GM12878 (cell line): ENCODE results near the gene PLD4. TPM values are rescaled to one million over a fixed set of nuclear protein-coding genes. Genes with fewer than 3 reads are reported as not detected.

Experiments
- ATAC-seq: fragments of 200-7000 bp; cut with Tn5 transposase; 3 replicates; pipeline ENCODE4 v1.9.1; 2020; ENCODE audit warnings: mild to moderate bottlenecking, moderate library complexity
- BruUV-seq: library from RNA; stranded (reverse); fragments of 400-500 nt; replicated peaks from 2 replicates; lab custom pipeline; 2021; lab: Mats Ljungman, UMichigan
- CTCF ChIA-PET: fragments of 300-600 bp; sonication (Branson Sonifier 250); formaldehyde crosslinking; extraction: SDS; loops from one replicate; lab custom pipeline; 2021; ENCODE audit warnings: inconsistent platforms; lab: Yijun Ruan, JAX
- POLR2A ChIA-PET: fragments of 350-600 bp; formaldehyde crosslinking; extraction: SDS; loops from one replicate; lab custom pipeline; 2021; ENCODE audit warnings: inconsistent platforms; lab: Charles Lee
- RAD21 ChIA-PET: fragments of 300-600 bp; sonication (Branson Sonifier 250); formaldehyde crosslinking; loops from one replicate; lab custom pipeline; 2023; ENCODE audit warnings: antibody characterized with exemption; ENCODE audit not compliant: unreplicated experiment; lab: Charles Lee
- SMC1A ChIA-PET: fragments of 300-600 bp; sonication (Branson Sonifier 250); formaldehyde crosslinking; loops from one replicate; lab custom pipeline; 2023; ENCODE audit not compliant: unreplicated experiment, uncharacterized antibody; lab: Charles Lee
- DNase-seq: peaks from one replicate; pipeline ENCODE4 v3.0.0-alpha.2; 2011; ENCODE audit warnings: low read depth, low spot score
- FAIRE-seq: peaks from 3 replicates; lab custom pipeline; 2011; peaks lifted over from hg19 to GRCh38; lab: Jason Lieb, UNC
- H2AFZ ChIP-seq: 2 replicates; pipeline ENCODE4 v1.6.0; 2011; ENCODE audit warnings: low read depth, low read length, control low read depth; ENCODE audit not compliant: control insufficient read depth
- H3K27ac ChIP-seq: 2 replicates; pipeline ENCODE4 v1.5.1; 2011; ENCODE audit warnings: control low read depth; ENCODE audit not compliant: control insufficient read depth, insufficient read depth
- H3K27me3 ChIP-seq, 2 experiments: replicated peaks in 1 of 2; 2 replicates each; pipeline versions ENCODE4 v1.6.0 to v1.6.1; 2011; ENCODE audit warnings: low read length in 1 of 2; ENCODE audit not compliant: control insufficient read depth in 2 of 2, insufficient read depth in 2 of 2
- H3K36me3 ChIP-seq, 2 experiments: 2 replicates each; pipeline ENCODE4 v1.5.1; 2011; ENCODE audit warnings: low read length in 1 of 2; ENCODE audit not compliant: control insufficient read depth in 2 of 2, insufficient read depth in 2 of 2
- H3K4me1 ChIP-seq: 2 replicates; pipeline ENCODE4 v1.6.1; 2011; ENCODE audit warnings: mild to moderate bottlenecking, low read length, moderate library complexity, mixed read lengths; ENCODE audit not compliant: control insufficient read depth, insufficient read depth
- H3K4me2 ChIP-seq: 2 replicates; pipeline ENCODE4 v1.6.0; 2011; ENCODE audit warnings: control low read depth; ENCODE audit not compliant: control insufficient read depth, insufficient read depth
- H3K4me3 ChIP-seq: fragments of 200-600 bp; sonication (generic); 2 replicates; pipeline ENCODE4 v1.5.1; 2016
- H3K79me2 ChIP-seq: 2 replicates; pipeline ENCODE4 v1.6.0; 2011; ENCODE audit warnings: low read length; ENCODE audit not compliant: control insufficient read depth, insufficient read depth
- H3K9ac ChIP-seq: 2 replicates; pipeline ENCODE4 v1.8.0; 2011; ENCODE audit warnings: low read length, control low read depth, mixed read lengths; ENCODE audit not compliant: control insufficient read depth, insufficient read depth
- H3K9me3 ChIP-seq: replicated peaks from 3 replicates; pipeline ENCODE4 v1.5.1; 2011; ENCODE audit warnings: mild to moderate bottlenecking, low read length; ENCODE audit not compliant: control insufficient read depth, insufficient read depth
- H4K20me1 ChIP-seq: 2 replicates; pipeline ENCODE4 v1.6.0; 2011; ENCODE audit not compliant: control insufficient read depth, insufficient read depth
- CREM ChIP-seq: IDR thresholded peaks from 2 replicates; pipeline ENCODE4 v1.6.1; 2014; ENCODE audit warnings: antibody characterized with exemption, low read depth
- ETV6 ChIP-seq, 2 experiments: fragments of 450-650 bp in 1 of 2; IDR thresholded peaks in 1 of 2; conservative IDR thresholded peaks in 1 of 2; 2 replicates each; pipeline ENCODE4 v1.6.1; 2014; ENCODE audit warnings: antibody characterized with exemption in 1 of 2, borderline replicate concordance in 1 of 2, low read depth in 1 of 2, mild to moderate bottlenecking in 1 of 2, moderate library complexity in 1 of 2
- HCFC1 ChIP-seq: fragments of 150-350 bp; IDR thresholded peaks from 2 replicates; pipeline ENCODE4 v1.6.1; 2014; ENCODE audit warnings: low read length
- HDGF ChIP-seq: fragments of 450-650 bp; IDR thresholded peaks from 2 replicates; pipeline ENCODE4 v1.6.1; 2016; ENCODE audit warnings: antibody characterized with exemption
- JUNB ChIP-seq: IDR thresholded peaks from 2 replicates; pipeline ENCODE4 v1.6.1; 2016; ENCODE audit warnings: antibody characterized with exemption, mild to moderate bottlenecking
- NFYB ChIP-seq: IDR thresholded peaks from 2 replicates; pipeline ENCODE4 v1.6.1; 2011; ENCODE audit warnings: low read depth, mild to moderate bottlenecking, low read length, improper control_type of control experiment, moderate library complexity; ENCODE audit not compliant: insufficient read depth
- USF1 ChIP-seq: IDR thresholded peaks from 2 replicates; pipeline ENCODE4 v1.6.1; 2011; ENCODE audit warnings: borderline replicate concordance, low read depth, mild to moderate bottlenecking, moderate library complexity, mixed read lengths, low read length; ENCODE audit not compliant: insufficient read depth; ENCODE audit errors: extremely low read length
- USF2 ChIP-seq: IDR thresholded peaks from 2 replicates; pipeline ENCODE4 v1.6.1; 2011; ENCODE audit warnings: low read depth, low read length, improper control_type of control experiment, borderline replicate concordance
- ZBTB4 ChIP-seq: fragments of 450-650 bp; formaldehyde crosslinking; IDR thresholded peaks from 2 replicates; pipeline ENCODE4 v1.4.0; 2022; ENCODE audit warnings: mild to moderate bottlenecking, moderate library complexity
- WGBS: methylation state at CpG from one replicate; pipeline ENCODE4 v1.1.6; 2016; ENCODE audit warnings: low lambda C conversion rate; ENCODE audit not compliant: insufficient replicate concordance, insufficient coverage; ENCODE audit errors: missing lambda C conversion rate; 5-methylcytosine and 5-hydroxymethylcytosine counted together
- in situ Hi-C: fragments of 300-500 bp; cut with MboI; formaldehyde crosslinking; loops from 9 replicates; pipeline ENCODE4 v1.14.3; 2018; ENCODE audit warnings: mixed read lengths
- intact Hi-C: fragments of 100-400 bp; cut with micrococcal nuclease; formaldehyde crosslinking; loops from one replicate; pipeline ENCODE4 v1.14.2; 2022; ENCODE audit not compliant: unreplicated experiment
- polyA plus RNA-seq, 11 experiments: library from polyadenylated mRNA; depleted of rRNA in 4 of 11; unstranded in 6 of 11; stranded (reverse) in 5 of 11; fragments of >200 nt; fragmentation: Nextera tagmentation in 4 of 11; fragmentation: Illumina TruSeq in 1 of 11; extraction: Ambion mirVana in 4 of 11; extraction: Trizol in 1 of 11; gene quantifications; 1 replicate in 1 of 11; 2 replicates in 10 of 11; pipeline versions ENCODE4 v1.2.1 to v1.2.3, GENCODE V29; 2011 to 2016; ENCODE audit warnings: inconsistent platforms in 2 of 11, missing spikeins in 2 of 11, low read depth in 1 of 11
- total RNA-seq, 4 experiments: library from RNA; depleted of rRNA in 3 of 4; stranded (reverse); fragments of >200 nt in 3 of 4; fragmentation: Illumina TruSeq in 1 of 4; extraction: Trizol in 1 of 4; gene quantifications; 2 replicates each; pipeline versions ENCODE4 v1.2.1 to v1.2.3, GENCODE V29; 2013 to 2021

Gene PLD4
- total and polyA plus RNA-seq, 10 of the 15 experiments (the other 5 are each of a cell fraction or from before 2014, with no cell fraction given): 0.20 to 57.7 (median 9.9) TPM

- Histone ChIP-seq H3K4me1 (no peaks in the 10 kb centered on the region; the same call in 1 of the 2 replicates), H2AFZ (no peak overlapping the region), H3K9ac (no peak overlapping the region), H3K79me2 (no peaks in the 10 kb centered on the region), H3K27me3 (peaks cover 4 to 7% of the 10 kb centered on the region in 2 experiments), H3K4me2 (no peak overlapping the region), H3K27ac (no peak overlapping the region), H4K20me1 (no peaks in the 10 kb centered on the region), H3K36me3 (no peaks in the 10 kb centered on the region), H3K9me3 (no peaks in the 10 kb centered on the region), H3K4me3 (no peak overlapping the region)
- TF ChIP-seq JUNB (no peak), CREM (no peak), ETV6 (conservative IDR thresholded peaks at IDR 0.05 in 1 of 2, IDR thresholded peaks at IDR 0.05 in 1 of 2; ENCODE audit: borderline replicate concordance in 1 of 2, low read depth in 1 of 2) (no peak), USF2 (no peak), HDGF (no peak), NFYB (no peak), HCFC1 (no peak), ZBTB4 (CRISPR knock-in tag) (no peak), USF1 (no peak)
- ATAC-seq: no peak
- in situ Hi-C loops (loop anchor here (5.0 kb wide), 1 partner anchor 65 kb away; no protein-coding TSS in a partner anchor), intact Hi-C loops (no loop called here)
- 34% methylated on average over 17 of the region's 17 CpGs for WGBS
- ChIA-PET POLR2A (no interaction called here), RAD21 (no interaction called here), CTCF (interaction anchor here (1.2 to 1.5 kb wide), 3 partner anchors 47 to 109 kb away, joined by 3 to 6 read pairs (median 3); no protein-coding TSS in a partner anchor), SMC1A (no interaction called here)
- FAIRE-seq: no peak
- no TSS peak for BruUV-seq
- no peak for DNase-seq
These were observed 57.2 kb downstream of the PLD4 start for GRCh38 chr14:104981699-104982541.
